Measurements from ENCODE around the gene CCDC7.
"Not testable (repeated sequence)": the region's sequence is repeated elsewhere in the genome, so short reads cannot be mapped to it uniquely, and the experiment has no call there.

Gene CCDC7

GRCh38 chr10:32454148-32454547 is 8.2 kb downstream of the CCDC7 start:
- DNase-seq (ENCODE audit: low read depth, low spot score): no peak

- no peak for DNase-seq (ENCODE audit: low read depth, low spot score)
These were observed 13.2 kb downstream of the CCDC7 start for GRCh38 chr10:32459051-32459698.

GRCh38 chr10:32461203-32461602 is 15.3 kb downstream of the CCDC7 start:
- DNase-seq (ENCODE audit: low read depth, low spot score): no peak

- no peak for DNase-seq (ENCODE audit: low read depth, low spot score)
These were observed 25.3 kb downstream of the CCDC7 start for GRCh38 chr10:32471232-32471631.

GRCh38 chr10:32477499-32477898 is 31.6 kb downstream of the CCDC7 start:
- no peak for DNase-seq (ENCODE audit: low read depth, low spot score)

GRCh38 chr10:32481606-32482005 is 35.7 kb downstream of the CCDC7 start:
- no peak for DNase-seq (ENCODE audit: low read depth, low spot score)

- DNase-seq (ENCODE audit: low read depth, low spot score): not testable (repeated sequence)
These were observed 37.1 kb downstream of the CCDC7 start for GRCh38 chr10:32483019-32483502.

- not testable (repeated sequence) for DNase-seq (ENCODE audit: low read depth, low spot score)
These were observed 42.1 kb downstream of the CCDC7 start for GRCh38 chr10:32488038-32488437.

GRCh38 chr10:32489158-32489557 is 43.2 kb downstream of the CCDC7 start:
- DNase-seq (ENCODE audit: low read depth, low spot score): no peak

- no peak for DNase-seq (ENCODE audit: low read depth, low spot score)
These were observed 44.0 kb downstream of the CCDC7 start for GRCh38 chr10:32489901-32490300.

GRCh38 chr10:32494562-32494961 is 48.6 kb downstream of the CCDC7 start:
- not testable (repeated sequence) for DNase-seq (ENCODE audit: low read depth, low spot score)

- not testable (repeated sequence) for DNase-seq (ENCODE audit: low read depth, low spot score)
These were observed 54.2 kb downstream of the CCDC7 start for GRCh38 chr10:32500136-32500535.

- DNase-seq (ENCODE audit: low read depth, low spot score): peak; percentile 27
These were observed 56.0 kb downstream of the CCDC7 start for GRCh38 chr10:32501906-32502305.

GRCh38 chr10:32505762-32506420 is 60.0 kb downstream of the CCDC7 start:
- DNase-seq (ENCODE audit: low read depth, low spot score): not testable (repeated sequence)

- no peak for DNase-seq (ENCODE audit: low read depth, low spot score)
These were observed 65.7 kb downstream of the CCDC7 start for GRCh38 chr10:32511599-32511998.

GRCh38 chr10:32516567-32517495 is 70.9 kb downstream of the CCDC7 start:
- DNase-seq (ENCODE audit: low read depth, low spot score): no peak

- no peak for DNase-seq (ENCODE audit: low read depth, low spot score)
These were observed 84.3 kb downstream of the CCDC7 start for GRCh38 chr10:32530231-32530630.

GRCh38 chr10:32538256-32538655 is 92.3 kb downstream of the CCDC7 start:
- no peak for DNase-seq (ENCODE audit: low read depth, low spot score)

GRCh38 chr10:32540691-32541470 is 94.9 kb downstream of the CCDC7 start:
- no peak for DNase-seq (ENCODE audit: low read depth, low spot score)

GRCh38 chr10:32548208-32548607 is 102.3 kb downstream of the CCDC7 start:
- no peak for DNase-seq (ENCODE audit: low read depth, low spot score)

- no peak for DNase-seq (ENCODE audit: low read depth, low spot score)
These were observed 110.9 kb downstream of the CCDC7 start for GRCh38 chr10:32556783-32557395.

Measured in ELF-1 (cell line).